SIG-M5 treated with dmso at 0.1 percent for 504 hours (cell line): ENCODE results near the gene SPRR2B.
"Not testable (repeated sequence)": the region's sequence is repeated elsewhere in the genome, so short reads cannot be mapped to it uniquely, and the experiment has no call there.

ENCODE experiments used
- DNase-seq: peaks from one replicate; lab custom pipeline; 2025; ENCODE audit not compliant: unreplicated experiment; lab: John Stamatoyannopoulos, UW

Gene SPRR2B

DNA sequence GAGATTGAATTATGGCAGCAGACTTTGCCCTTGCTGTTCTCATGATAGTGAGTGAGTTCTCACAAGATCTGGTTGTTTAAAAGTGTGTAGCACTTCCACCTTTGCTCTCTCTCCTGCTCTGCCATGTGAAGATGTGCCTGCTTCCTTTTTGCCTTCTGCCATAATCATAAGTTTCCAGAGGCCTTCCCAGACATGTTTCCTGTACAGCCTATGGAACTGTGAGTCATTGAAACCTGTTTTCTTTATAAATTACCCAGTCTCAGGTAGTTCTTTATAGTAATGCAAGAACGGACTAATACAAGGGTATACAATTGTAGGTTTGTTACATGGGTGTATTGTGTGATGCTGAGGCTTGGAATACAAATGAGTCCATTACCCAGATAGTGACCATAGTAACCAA, 36.2 kb downstream of the SPRR2B start:
- no peak for DNase-seq

DNA sequence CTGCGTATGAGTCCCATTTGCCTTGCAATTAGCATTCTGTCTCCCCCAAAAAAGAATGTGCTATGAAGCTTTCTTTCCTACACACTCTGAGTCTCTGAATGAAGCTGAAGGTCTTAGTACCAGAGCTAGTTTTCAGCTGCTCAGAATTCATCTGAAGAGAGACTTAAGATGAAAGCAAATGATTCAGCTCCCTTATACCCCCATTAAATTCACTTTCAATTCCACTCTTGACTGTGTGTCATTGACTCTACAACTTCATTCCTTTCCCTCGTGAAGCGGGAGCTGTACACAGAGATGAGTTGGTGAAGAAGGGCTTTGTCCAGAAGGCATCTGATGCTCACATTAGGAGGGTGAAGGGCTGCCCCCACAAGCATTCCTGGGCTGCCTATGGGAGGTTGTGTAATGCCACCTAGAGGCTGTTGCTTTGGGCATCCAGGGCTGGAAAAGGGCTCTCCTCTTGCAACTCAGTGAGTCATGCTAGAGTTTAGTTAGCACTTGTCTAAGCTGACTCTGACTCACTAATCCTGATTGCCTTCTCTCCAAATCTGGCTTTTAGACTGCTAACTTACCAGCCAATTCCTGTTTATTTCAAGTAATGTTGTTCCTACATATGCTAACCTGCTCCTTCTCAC, 38.6 kb downstream of the SPRR2B start:
- DNase-seq: peak; percentile 54

DNA sequence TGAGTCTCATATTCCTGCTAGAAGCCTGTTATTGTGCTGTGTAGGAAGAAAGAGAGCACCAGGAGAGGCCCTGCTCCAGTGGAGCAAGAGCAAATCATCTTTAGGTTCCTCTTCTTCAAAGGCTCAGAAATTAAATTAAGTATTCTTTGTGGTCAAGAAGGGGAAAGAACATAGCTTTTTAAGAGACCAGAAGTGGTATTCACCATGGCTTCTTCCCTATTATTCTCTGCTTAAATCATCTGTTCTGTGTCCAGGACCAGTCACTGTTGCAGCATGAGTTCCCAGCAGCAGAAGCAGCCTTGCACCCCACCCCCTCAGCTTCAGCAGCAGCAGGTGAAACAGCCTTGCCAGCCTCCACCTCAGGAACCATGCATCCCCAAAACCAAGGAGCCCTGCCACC, 39.3 kb downstream of the SPRR2B start:
- DNase-seq: no peak

DNA sequence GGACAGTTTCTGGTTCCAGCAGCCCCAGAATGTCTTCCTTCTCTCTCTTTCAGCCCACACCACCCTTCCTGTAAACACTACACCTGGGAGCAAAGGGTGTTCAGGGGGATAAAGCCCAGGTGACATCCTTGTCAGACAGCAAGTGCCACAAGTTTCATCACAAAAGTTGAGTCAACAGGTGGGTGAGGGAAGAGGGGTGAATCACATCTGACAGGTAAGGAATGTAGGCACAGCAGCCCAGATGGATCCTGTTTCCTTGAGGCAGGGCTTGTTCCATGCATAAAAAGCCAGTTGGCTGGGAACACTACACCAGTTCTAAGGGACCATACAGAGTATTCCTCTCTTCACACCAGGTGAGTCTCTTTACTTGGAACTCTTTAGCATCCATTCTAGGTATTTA, 40.5 kb downstream of the SPRR2B start, which contains the start of gene SPRR1B:
Gene SPRR1B, plus strand, starts transcription at position 309 of the 400 bp plus-strand sequence. CDS start 1,143 bp downstream, outside the sequence.
- DNase-seq: no peak

DNA sequence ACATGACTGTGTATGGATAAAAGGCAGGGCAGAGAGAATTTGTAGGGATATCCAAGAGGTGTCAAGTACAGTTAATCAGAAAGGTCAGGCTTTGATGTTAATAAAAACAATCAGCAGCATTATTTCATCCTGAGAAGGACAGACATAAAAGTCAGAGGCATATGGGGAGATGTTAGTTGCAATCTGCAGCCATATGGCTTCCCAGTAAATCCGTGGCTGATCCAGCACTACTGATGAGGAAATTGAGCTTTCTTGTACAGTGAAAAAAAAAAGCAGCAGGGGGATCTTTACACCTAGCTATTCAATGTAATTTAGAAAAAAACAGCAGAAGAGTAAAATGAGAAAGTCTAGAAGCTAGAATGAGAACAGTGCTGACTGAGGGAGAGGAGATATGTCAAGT, 42.6 kb downstream of the SPRR2B start:
- DNase-seq: no peak

DNA sequence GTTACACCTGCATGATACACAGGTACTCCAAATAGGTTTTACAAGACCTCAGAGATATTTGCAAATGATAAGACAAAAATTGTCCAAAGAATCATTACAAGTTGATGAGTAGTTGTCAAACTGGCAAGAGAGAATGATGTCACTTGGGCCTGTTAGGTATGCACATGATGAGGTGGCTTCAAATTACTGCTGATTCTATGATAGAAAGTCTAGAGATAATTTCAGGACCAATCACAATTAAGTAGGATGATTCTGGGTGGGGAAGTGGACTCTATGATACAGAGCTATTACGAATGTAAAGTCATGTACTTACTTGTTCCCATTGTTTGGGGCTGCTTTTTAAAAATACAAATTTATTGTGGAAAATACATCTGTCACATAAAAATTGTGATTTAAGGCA, 45.6 kb downstream of the SPRR2B start:
- no peak for DNase-seq

DNA sequence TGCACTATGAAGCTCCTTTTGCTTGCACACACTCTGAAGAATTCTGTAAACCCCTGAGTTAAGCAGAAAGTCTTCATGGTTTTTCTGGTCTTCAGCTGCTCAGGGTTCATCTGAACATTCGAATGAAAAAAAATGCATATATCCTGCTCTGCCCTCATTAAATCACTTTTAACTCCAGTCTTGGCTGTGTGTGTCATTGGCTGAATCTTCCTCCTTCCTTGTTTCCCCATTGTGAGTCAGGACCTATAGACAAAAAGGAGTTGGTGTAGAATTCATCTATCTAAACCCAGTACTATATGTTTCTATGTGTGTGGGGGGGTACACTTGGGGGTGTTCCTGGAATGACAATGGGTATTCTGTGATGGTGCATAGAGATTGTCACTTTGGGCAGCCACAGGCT, 47.0 kb downstream of the SPRR2B start:
- no peak for DNase-seq

DNA sequence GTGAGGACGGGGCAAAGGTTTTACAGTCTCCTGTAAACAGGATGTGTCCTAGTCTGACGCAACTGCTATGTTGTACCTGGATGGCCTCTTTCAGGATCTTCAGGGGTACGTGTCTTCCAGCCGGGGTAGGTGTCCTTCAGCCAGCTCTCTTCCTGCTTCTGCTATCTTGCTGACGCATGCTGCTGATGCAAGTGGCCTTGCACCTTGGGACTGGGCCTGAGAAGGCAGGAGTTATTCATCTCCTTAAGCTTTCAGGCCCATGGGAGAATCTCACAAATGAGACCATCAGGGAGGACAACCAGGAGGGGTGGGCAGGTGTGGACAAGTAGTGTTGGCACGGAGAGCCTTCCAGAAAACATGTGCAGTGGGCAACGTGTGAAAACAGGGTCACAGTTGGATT, 48.3 kb downstream of the SPRR2B start:
- no peak for DNase-seq

DNA sequence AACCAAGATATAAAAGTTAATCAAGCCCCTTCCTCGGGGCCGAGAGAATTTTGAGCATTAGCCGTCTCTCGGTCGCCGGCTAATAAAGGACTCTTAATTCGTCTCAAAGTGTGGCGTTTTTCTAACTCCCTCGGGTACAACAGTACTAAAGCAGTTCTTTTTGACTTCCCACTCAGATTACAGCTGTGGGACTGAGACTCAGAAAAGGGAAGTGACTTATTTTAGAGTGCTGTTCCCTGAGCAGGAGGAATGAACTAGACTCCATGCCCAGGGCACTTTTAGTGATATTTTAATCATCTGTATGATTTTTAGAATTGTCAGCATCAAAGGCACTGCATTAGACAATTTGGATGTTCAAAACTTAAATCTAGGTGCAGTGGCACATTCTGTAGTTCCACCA, 49.1 kb downstream of the SPRR2B start:
- peak; percentile 30 for DNase-seq

DNA sequence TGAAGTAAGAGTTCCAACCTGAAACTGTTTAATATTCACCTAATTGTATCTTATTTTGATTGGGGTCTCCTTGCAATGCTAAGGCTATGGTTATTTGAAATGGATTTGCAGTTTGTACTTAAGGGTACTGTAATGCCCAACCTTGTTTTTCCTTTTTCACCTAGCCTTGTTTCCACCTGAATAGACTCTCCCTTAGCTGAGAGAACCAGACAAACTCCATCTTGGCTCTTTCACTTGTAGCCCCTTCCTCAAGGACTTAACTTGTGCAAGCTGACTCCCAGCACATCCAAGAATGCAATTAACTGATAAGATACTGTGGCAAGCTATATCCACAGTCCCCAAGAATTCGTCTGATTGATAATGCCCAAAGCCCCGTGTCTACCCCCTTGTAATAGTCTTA, 49.6 kb downstream of the SPRR2B start:
- DNase-seq: not testable (repeated sequence)
